H9 (cell line): ENCODE results near the gene ZNF217. TPM values are rescaled to one million over a fixed set of nuclear protein-coding genes. Genes with fewer than 3 reads are reported as not detected.

ENCODE experiments used
- DNase-seq: peaks from one replicate; pipeline ENCODE4 v3.0.0-alpha.2; 2017
- H2AFZ ChIP-seq: one replicate; pipeline ENCODE4 v1.6.1; 2013; ENCODE audit warnings: mild to moderate bottlenecking, low read length, control low read depth, moderate library complexity
- H2AK5ac ChIP-seq: 2 replicates; pipeline ENCODE4 v1.6.1; 2013; ENCODE audit warnings: low read length, control low read depth, mixed read lengths; ENCODE audit not compliant: insufficient read length
- H2BK120ac ChIP-seq: one replicate; pipeline ENCODE4 v1.6.1; 2013; ENCODE audit warnings: low read depth, mild to moderate bottlenecking, low read length, control low read depth, inconsistent platforms; ENCODE audit not compliant: poor library complexity, severe bottlenecking
- H2BK12ac ChIP-seq: 2 replicates; pipeline ENCODE4 v1.6.1; 2013; ENCODE audit warnings: low read length, control low read depth, mixed read lengths, low read depth; ENCODE audit not compliant: insufficient read length
- H2BK15ac ChIP-seq: 2 replicates; pipeline ENCODE4 v1.6.1; 2013; ENCODE audit warnings: low read depth, low read length, control low read depth
- H2BK20ac ChIP-seq: one replicate; pipeline ENCODE4 v1.6.1; 2013; ENCODE audit warnings: low read depth, mild to moderate bottlenecking, low read length, control low read depth, inconsistent platforms; ENCODE audit not compliant: poor library complexity, severe bottlenecking
- H2BK5ac ChIP-seq: 2 replicates; pipeline ENCODE4 v1.6.1; 2013; ENCODE audit warnings: low read length, control low read depth, mixed read lengths; ENCODE audit not compliant: insufficient read length
- H3K14ac ChIP-seq: 2 replicates; pipeline ENCODE4 v1.6.1; 2013; ENCODE audit warnings: low read length, control low read depth; ENCODE audit not compliant: insufficient read depth
- H3K18ac ChIP-seq: 2 replicates; pipeline ENCODE4 v1.6.1; 2013; ENCODE audit warnings: low read depth, mild to moderate bottlenecking, mixed read lengths, low read length, control low read depth; ENCODE audit not compliant: insufficient read length
- H3K23ac ChIP-seq: 2 replicates; pipeline ENCODE4 v1.6.1; 2013; ENCODE audit warnings: low read length, control low read depth, mixed read lengths, low read depth; ENCODE audit not compliant: insufficient read length
- H3K23me2 ChIP-seq: 2 replicates; pipeline ENCODE4 v1.6.1; 2013; ENCODE audit warnings: low read depth, mild to moderate bottlenecking, mixed read lengths, low read length, control low read depth; ENCODE audit not compliant: insufficient read length, poor library complexity, severe bottlenecking
- H3K27ac ChIP-seq: 2 replicates; pipeline ENCODE4 v1.5.1; 2013; ENCODE audit warnings: low read length, control low read depth, mixed read lengths, low read depth; ENCODE audit not compliant: insufficient read length
- H3K27me3 ChIP-seq: 2 replicates; pipeline ENCODE4 v1.6.1; 2013; ENCODE audit warnings: low read length, control low read depth, inconsistent platforms; ENCODE audit not compliant: insufficient read depth
- H3K4ac ChIP-seq: 2 replicates; pipeline ENCODE4 v1.6.1; 2013; ENCODE audit warnings: low read depth, mild to moderate bottlenecking, control low read depth, inconsistent platforms, low read length, moderate library complexity
- H3K4me1 ChIP-seq: 2 replicates; pipeline ENCODE4 v1.6.1; 2013; ENCODE audit warnings: low read length, control low read depth, inconsistent platforms; ENCODE audit not compliant: insufficient read depth
- H3K4me2 ChIP-seq: 2 replicates; pipeline ENCODE4 v1.6.1; 2013; ENCODE audit warnings: low read length, control low read depth, mixed read lengths; ENCODE audit not compliant: insufficient read length, insufficient read depth
- H3K56ac ChIP-seq: 2 replicates; pipeline ENCODE4 v1.6.1; 2013; ENCODE audit warnings: low read depth, mild to moderate bottlenecking, mixed read lengths, low read length, control low read depth; ENCODE audit not compliant: insufficient read length
- H3K79me1 ChIP-seq: 2 replicates; pipeline ENCODE4 v1.6.1; 2013; ENCODE audit warnings: low read depth, mild to moderate bottlenecking, moderate library complexity, low read length, control low read depth, inconsistent platforms; ENCODE audit not compliant: insufficient read depth, poor library complexity, severe bottlenecking
- H3K79me2 ChIP-seq: 2 replicates; pipeline ENCODE4 v1.6.1; 2013; ENCODE audit warnings: low read length, control low read depth, inconsistent platforms; ENCODE audit not compliant: insufficient read depth
- H3K9ac ChIP-seq: 2 replicates; pipeline ENCODE4 v1.6.1; 2013; ENCODE audit warnings: low read length, control low read depth, mixed read lengths; ENCODE audit not compliant: insufficient read length; ENCODE audit errors: extremely low read depth
- H3K9me3 ChIP-seq: one replicate; pipeline ENCODE4 v1.6.1; 2013; ENCODE audit warnings: low read depth, low read length, inconsistent platforms; ENCODE audit not compliant: control insufficient read depth
- H3T11ph ChIP-seq: one replicate; pipeline ENCODE4 v1.6.1; 2013; ENCODE audit warnings: mild to moderate bottlenecking, low read length, control low read depth, inconsistent platforms
- H4K20me1 ChIP-seq: one replicate; pipeline ENCODE4 v1.6.1; 2013; ENCODE audit not compliant: control insufficient read depth, insufficient read length, insufficient read depth
- H4K5ac ChIP-seq: 2 replicates; pipeline ENCODE4 v1.6.1; 2013; ENCODE audit warnings: low read depth, mild to moderate bottlenecking, mixed read lengths, low read length, control low read depth; ENCODE audit not compliant: insufficient read length
- H4K8ac ChIP-seq: replicated peaks from 2 replicates; pipeline ENCODE4 v1.6.1; 2013; ENCODE audit warnings: low read length, control low read depth, mixed read lengths, low read depth; ENCODE audit not compliant: insufficient read length
- H4K91ac ChIP-seq: 2 replicates; pipeline ENCODE4 v1.6.1; 2013; ENCODE audit warnings: low read depth, mild to moderate bottlenecking, moderate library complexity, mixed read lengths, low read length, control low read depth; ENCODE audit not compliant: insufficient read length
- H3K27ac Mint-ChIP-seq, 3 experiments: 2 replicates in 2 of 3; 3 replicates in 1 of 3; pipeline ENCODE4 v1.8.0; 2020 to 2021; ENCODE audit warnings: mixed read lengths in 3 of 3, mild to moderate bottlenecking in 1 of 3, moderate library complexity in 1 of 3
- H3K27me3 Mint-ChIP-seq: 2 replicates; pipeline ENCODE4 v1.8.0; 2021; ENCODE audit warnings: low read depth, mild to moderate bottlenecking, moderate library complexity, mixed read lengths
- H3K36me3 Mint-ChIP-seq, 3 experiments: 2 replicates in 2 of 3; 3 replicates in 1 of 3; pipeline ENCODE4 v1.8.0; 2020 to 2021; ENCODE audit warnings: low read depth in 3 of 3, mixed read lengths in 3 of 3; ENCODE audit not compliant: insufficient read depth in 1 of 3
- H3K4me1 Mint-ChIP-seq, 2 experiments: 2 replicates each; pipeline ENCODE4 v1.8.0; 2020; ENCODE audit warnings: mixed read lengths in 2 of 2
- H3K4me3 Mint-ChIP-seq, 2 experiments: 2 replicates in 1 of 2; 3 replicates in 1 of 2; pipeline ENCODE4 v1.8.0; 2020 to 2021; ENCODE audit warnings: mild to moderate bottlenecking in 2 of 2, mixed read lengths in 2 of 2, moderate library complexity in 1 of 2
- H3K9me3 Mint-ChIP-seq, 2 experiments: 2 replicates in 1 of 2; 3 replicates in 1 of 2; pipeline ENCODE4 v1.8.0; 2020; ENCODE audit warnings: mild to moderate bottlenecking in 2 of 2, mixed read lengths in 2 of 2, moderate library complexity in 1 of 2
- CTCF ChIP-seq: fragments of 200-600 bp; sonication (generic); conservative IDR thresholded peaks from 3 replicates; pipeline ENCODE4 v1.8.0; 2021; ENCODE audit warnings: antibody characterized with exemption, mild to moderate bottlenecking
- WGBS: extraction: QIAGEN DNeasy Blood & Tissue Kit; methylation state at CpG from one replicate; pipeline ENCODE4 v1.1.7; 2013; ENCODE audit warnings: missing lambda C conversion rate, low lambda C conversion rate, mixed read lengths; ENCODE audit not compliant: insufficient read length; ENCODE audit errors: extremely low coverage; 5-methylcytosine and 5-hydroxymethylcytosine counted together
- total RNA-seq: library from RNA; stranded (reverse); gene quantifications from 2 replicates; pipeline ENCODE4 v1.2.1, GENCODE V29; 2021

The ZNF217 gene
- total RNA-seq, 1 experiment from 2014 or later, result 82.8 TPM

- Mint-ChIP-seq H3K36me3 (peaks cover 29 to 58% (median 47%) of the 10 kb centered on the region in 3 experiments), H3K9me3 (no peaks in the 10 kb centered on the region), H3K4me1 (peaks cover 71 to 82% of the 10 kb centered on the region in 2 experiments), H3K27me3 (no peaks in the 10 kb centered on the region), H3K4me3 (no peak overlapping the region), H3K27ac (peak overlapping the region; percentile 59 to 97 (median 68); a peak in 3 of 7 replicates)
- H3K23me2 ChIP-seq, result no peaks in the 10 kb centered on the region
- H2BK20ac ChIP-seq, result no peak overlapping the region
- no peak overlapping the region for H4K91ac ChIP-seq
- no peaks in the 10 kb centered on the region for H4K20me1 ChIP-seq
- H4K8ac ChIP-seq, result no peak overlapping the region
- H2BK12ac ChIP-seq, result no peak overlapping the region
- TF ChIP-seq CTCF, result no peak
- H2BK120ac ChIP-seq, result no peak overlapping the region
- no peaks in the 10 kb centered on the region for H3K9me3 ChIP-seq
- H2BK5ac ChIP-seq, result no peak overlapping the region
- no peaks in the 10 kb centered on the region for H3K27me3 ChIP-seq
- no peak overlapping the region for H3T11ph ChIP-seq
- H3K4me1 ChIP-seq, result no peaks in the 10 kb centered on the region; the same call in 1 of the 2 replicates
- peaks cover 6% of the 10 kb centered on the region for H3K79me1 ChIP-seq
- H2BK15ac ChIP-seq, result no peak overlapping the region
- no CpG with 5 or more reads among the region's 44 CpGs for WGBS
- H2AFZ ChIP-seq, result no peak overlapping the region
- H3K18ac ChIP-seq, result no peak overlapping the region
- H4K5ac ChIP-seq, result no peak overlapping the region
- no peak overlapping the region; the same call in 1 of the 2 replicates for H3K14ac ChIP-seq
- no peak overlapping the region for H3K56ac ChIP-seq
- H3K4me2 ChIP-seq, result no peak overlapping the region
- H3K27ac ChIP-seq, result no peak overlapping the region
- peaks cover 53% of the 10 kb centered on the region for H3K79me2 ChIP-seq
- H3K23ac ChIP-seq, result no peak overlapping the region
- H2AK5ac ChIP-seq, result no peak overlapping the region
- H3K4ac ChIP-seq, result no peak overlapping the region
- DNase-seq, result no peak
- H3K9ac ChIP-seq, result no peak overlapping the region
These were observed 12.0 kb downstream of the ZNF217 start for GRCh38 chr20:53581444-53582250.
